ENCODE results near the gene ZNF775.
A peak's percentile ranks its signal among the peaks of the same experiment; 100 is the strongest.

The ZNF775 gene

DNA sequence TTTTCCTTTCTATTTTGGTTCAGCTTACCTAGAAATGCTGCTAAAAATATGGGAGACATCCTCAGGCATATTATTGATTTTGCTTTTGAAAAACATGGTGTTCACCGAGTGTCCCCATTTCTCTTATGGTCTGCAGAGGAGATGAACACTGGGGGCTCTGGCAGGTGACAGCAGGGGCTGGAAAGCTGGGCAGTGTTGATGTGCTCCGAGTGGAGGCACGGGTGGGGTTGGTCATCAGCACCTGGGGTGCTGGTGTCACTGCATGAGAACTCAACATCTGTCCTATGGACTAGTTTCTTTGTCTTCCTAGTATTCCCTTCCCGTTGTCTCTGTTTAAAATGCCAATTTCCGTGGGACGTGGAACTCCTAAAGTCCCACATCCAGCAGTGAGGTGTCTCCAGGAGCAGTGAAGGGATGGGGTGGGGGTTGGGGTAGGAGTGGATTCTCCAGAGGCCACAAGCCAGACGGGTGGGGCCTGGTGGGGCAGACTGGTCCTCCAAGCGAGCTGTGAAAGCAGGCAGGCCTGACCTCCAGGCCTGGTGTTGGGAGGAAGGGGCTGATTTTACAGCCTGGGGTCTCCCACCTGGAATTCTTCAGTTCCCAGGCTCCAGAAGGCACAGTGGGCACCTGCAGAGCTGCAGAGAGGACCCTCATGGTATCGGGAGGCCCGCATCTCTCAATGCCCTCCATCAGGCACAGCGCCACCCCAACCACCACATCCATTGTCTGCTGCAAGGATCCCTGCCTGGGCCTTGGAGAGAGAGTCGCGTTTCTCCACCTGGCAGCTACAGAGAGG, 24.4 kb downstream of the ZNF775 start:
- Histone ChIP-seq H3K9ac (ENCODE audit: low read length) (no peak overlapping the region), H3K27me3 (ENCODE audit: control insufficient read depth, insufficient read depth, low read length) (no peaks in the 10 kb centered on the region), H3K36me3 (ENCODE audit: control insufficient read depth, insufficient read depth, low read length) (no peaks in the 10 kb centered on the region), H3K27ac (ENCODE audit: low read depth, low read length) (peak overlapping the region; percentile 95), H3K4me3 (ENCODE audit: low read length) (peak overlapping the region; percentile 78), H3K4me1 (ENCODE audit: control insufficient read depth, insufficient read depth, low read length) (peaks cover 17% of the 10 kb centered on the region)

GRCh38 chr7:150404172-150404804, 25.2 kb downstream of the ZNF775 start:
- Histone ChIP-seq H3K9ac (ENCODE audit: low read length) (peak overlapping the region; percentile 91), H3K4me3 (ENCODE audit: low read length) (peak overlapping the region; percentile 78), H3K27ac (ENCODE audit: low read depth, low read length) (peak overlapping the region; percentile 95), H3K36me3 (ENCODE audit: control insufficient read depth, insufficient read depth, low read length) (no peaks in the 10 kb centered on the region), H3K27me3 (ENCODE audit: control insufficient read depth, insufficient read depth, low read length) (no peaks in the 10 kb centered on the region), H3K4me1 (ENCODE audit: control insufficient read depth, insufficient read depth, low read length) (peaks cover 17% of the 10 kb centered on the region)

- H3K9ac ChIP-seq (ENCODE audit: low read length): peak overlapping the region; percentile 91
- H3K36me3 ChIP-seq (ENCODE audit: control insufficient read depth, insufficient read depth, low read length): no peaks in the 10 kb centered on the region
- peak overlapping the region; percentile 95 for H3K27ac ChIP-seq (ENCODE audit: low read depth, low read length)
- H3K27me3 ChIP-seq (ENCODE audit: control insufficient read depth, insufficient read depth, low read length): no peaks in the 10 kb centered on the region
- H3K4me3 ChIP-seq (ENCODE audit: low read length): peak overlapping the region; percentile 78
- peaks cover 17% of the 10 kb centered on the region for H3K4me1 ChIP-seq (ENCODE audit: control insufficient read depth, insufficient read depth, low read length)
Observed at GRCh38 chr7:150404805-150405583, 25.9 kb downstream of the ZNF775 start.

- peaks cover 17% of the 10 kb centered on the region for H3K4me1 ChIP-seq (ENCODE audit: control insufficient read depth, insufficient read depth, low read length)
- H3K27me3 ChIP-seq (ENCODE audit: control insufficient read depth, insufficient read depth, low read length): no peaks in the 10 kb centered on the region
- peak overlapping the region; percentile 74 for H3K9ac ChIP-seq (ENCODE audit: low read length)
- no peaks in the 10 kb centered on the region for H3K36me3 ChIP-seq (ENCODE audit: control insufficient read depth, insufficient read depth, low read length)
- H3K27ac ChIP-seq (ENCODE audit: low read depth, low read length): peak overlapping the region; percentile 95
- H3K4me3 ChIP-seq (ENCODE audit: low read length): peak overlapping the region; percentile 78
Observed at GRCh38 chr7:150405584-150406311, 26.6 kb downstream of the ZNF775 start.

GRCh38 chr7:150406312-150406566, 27.1 kb downstream of the ZNF775 start:
- Histone ChIP-seq H3K27ac (ENCODE audit: low read depth, low read length) (peak overlapping the region; percentile 95), H3K9ac (ENCODE audit: low read length) (no peak overlapping the region), H3K4me3 (ENCODE audit: low read length) (peak overlapping the region; percentile 78), H3K36me3 (ENCODE audit: control insufficient read depth, insufficient read depth, low read length) (no peaks in the 10 kb centered on the region), H3K27me3 (ENCODE audit: control insufficient read depth, insufficient read depth, low read length) (no peaks in the 10 kb centered on the region), H3K4me1 (ENCODE audit: control insufficient read depth, insufficient read depth, low read length) (peaks cover 17% of the 10 kb centered on the region)

DNA sequence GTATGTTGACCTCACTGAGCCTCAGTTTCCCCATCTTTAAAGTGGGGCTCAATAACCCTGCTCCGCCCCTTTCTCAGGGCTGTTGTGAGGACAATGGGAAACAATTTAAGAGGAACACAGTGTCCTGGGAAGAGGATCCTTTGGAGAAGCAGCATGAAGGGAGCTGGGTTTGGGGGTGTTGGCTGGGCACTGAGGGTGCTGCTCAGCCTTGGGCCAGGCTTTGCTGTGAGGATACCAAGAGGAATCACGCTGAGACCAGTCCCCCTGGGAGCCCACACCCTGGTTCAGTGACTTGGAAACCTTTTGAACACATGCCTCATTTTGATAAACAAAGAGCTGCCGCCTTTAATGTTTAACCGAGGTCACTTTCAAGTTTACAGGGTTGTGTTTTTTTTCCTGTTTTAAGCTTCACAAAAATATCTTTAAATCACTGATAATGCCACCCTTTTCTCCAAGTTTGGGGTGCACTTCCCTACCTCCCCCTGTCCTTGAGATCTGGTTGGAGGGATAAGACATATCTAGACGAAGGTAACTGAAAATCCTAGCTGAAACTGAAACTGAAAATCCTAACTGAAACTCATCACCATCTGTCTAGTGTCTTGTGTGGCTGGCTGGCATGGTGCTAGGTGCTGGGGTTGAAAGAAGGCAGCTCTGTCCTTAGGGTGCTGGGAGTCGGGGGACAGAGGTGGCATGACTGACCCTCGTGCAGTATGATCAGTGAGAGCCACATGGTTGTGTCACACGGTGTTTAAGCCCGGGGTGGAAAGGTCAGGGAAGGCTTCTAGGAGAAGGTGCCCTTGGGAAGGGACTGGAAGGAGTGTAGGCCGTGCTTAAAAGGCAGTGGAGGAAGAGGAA, 27.7 kb downstream of the ZNF775 start:
- H3K4me3 ChIP-seq (ENCODE audit: low read length): peak overlapping the region; percentile 78
- H3K4me1 ChIP-seq (ENCODE audit: control insufficient read depth, insufficient read depth, low read length): peaks cover 17% of the 10 kb centered on the region
- H3K9ac ChIP-seq (ENCODE audit: low read length): no peak overlapping the region
- peak overlapping the region; percentile 95 for H3K27ac ChIP-seq (ENCODE audit: low read depth, low read length)
- H3K27me3 ChIP-seq (ENCODE audit: control insufficient read depth, insufficient read depth, low read length): no peaks in the 10 kb centered on the region
- H3K36me3 ChIP-seq (ENCODE audit: control insufficient read depth, insufficient read depth, low read length): no peaks in the 10 kb centered on the region

GRCh38 chr7:150407588-150408392, 28.7 kb downstream of the ZNF775 start:
- Histone ChIP-seq H3K4me1 (ENCODE audit: control insufficient read depth, insufficient read depth, low read length) (peaks cover 17% of the 10 kb centered on the region), H3K9ac (ENCODE audit: low read length) (no peak overlapping the region), H3K4me3 (ENCODE audit: low read length) (no peak overlapping the region), H3K27ac (ENCODE audit: low read depth, low read length) (peak overlapping the region; percentile 95), H3K27me3 (ENCODE audit: control insufficient read depth, insufficient read depth, low read length) (no peaks in the 10 kb centered on the region), H3K36me3 (ENCODE audit: control insufficient read depth, insufficient read depth, low read length) (no peaks in the 10 kb centered on the region)

- H3K27ac ChIP-seq (ENCODE audit: low read depth, low read length): no peak overlapping the region
- no peaks in the 10 kb centered on the region for H3K27me3 ChIP-seq (ENCODE audit: control insufficient read depth, insufficient read depth, low read length)
- no peak overlapping the region for H3K9ac ChIP-seq (ENCODE audit: low read length)
- H3K36me3 ChIP-seq (ENCODE audit: control insufficient read depth, insufficient read depth, low read length): no peaks in the 10 kb centered on the region
- H3K4me3 ChIP-seq (ENCODE audit: low read length): no peak overlapping the region
- H3K4me1 ChIP-seq (ENCODE audit: control insufficient read depth, insufficient read depth, low read length): peaks cover 17% of the 10 kb centered on the region
Observed at GRCh38 chr7:150408393-150409299, 29.5 kb downstream of the ZNF775 start.

GRCh38 chr7:150409300-150410030, 30.3 kb downstream of the ZNF775 start:
- H3K27ac ChIP-seq (ENCODE audit: low read depth, low read length): no peak overlapping the region
- H3K4me3 ChIP-seq (ENCODE audit: low read length): no peak overlapping the region

DNA sequence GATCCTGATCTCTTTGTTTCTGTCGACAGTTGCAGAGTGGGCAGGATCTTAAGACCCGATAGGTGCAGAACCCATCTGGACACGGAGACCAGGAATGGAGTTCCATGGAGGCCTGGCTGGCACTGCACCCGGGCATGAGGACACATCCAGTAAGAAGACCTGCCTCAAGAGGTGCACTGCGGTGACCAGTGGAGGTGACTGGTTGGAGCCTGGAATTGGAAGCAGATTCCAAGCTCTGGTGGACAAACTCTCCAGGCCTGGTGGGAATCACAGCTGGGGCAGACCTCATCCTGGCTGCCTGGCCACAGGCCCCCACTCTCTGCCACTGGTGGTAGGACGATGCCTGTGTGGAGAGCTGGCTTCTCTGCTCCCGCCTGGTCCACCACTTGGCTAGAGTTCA, 31.0 kb downstream of the ZNF775 start:
- Histone ChIP-seq H3K27me3 (ENCODE audit: control insufficient read depth, insufficient read depth, low read length) (no peaks in the 10 kb centered on the region), H3K4me1 (ENCODE audit: control insufficient read depth, insufficient read depth, low read length) (peaks cover 9% of the 10 kb centered on the region), H3K9ac (ENCODE audit: low read length) (no peak overlapping the region), H3K27ac (ENCODE audit: low read depth, low read length) (peak overlapping the region; percentile 12), H3K4me3 (ENCODE audit: low read length) (no peak overlapping the region), H3K36me3 (ENCODE audit: control insufficient read depth, insufficient read depth, low read length) (no peaks in the 10 kb centered on the region)

More at GRCh38 chr7:150409300-150410030, 30.3 kb downstream of the ZNF775 start:
- Histone ChIP-seq H3K4me1 (ENCODE audit: control insufficient read depth, insufficient read depth, low read length) (peaks cover 9% of the 10 kb centered on the region), H3K36me3 (ENCODE audit: control insufficient read depth, insufficient read depth, low read length) (no peaks in the 10 kb centered on the region), H3K27me3 (ENCODE audit: control insufficient read depth, insufficient read depth, low read length) (no peaks in the 10 kb centered on the region), H3K9ac (ENCODE audit: low read length) (no peak overlapping the region)
